GM13977 (cell line): ENCODE measurements around the gene SCAF4.

Experiments used
- DNase-seq: peaks from one replicate; pipeline ENCODE4 v3.0.0; 2012; ENCODE audit warnings: low spot score
- in situ Hi-C: fragments of 300-500 bp; cut with MboI; formaldehyde crosslinking; loops from one replicate; pipeline ENCODE4 v1.12.0; 2022; ENCODE audit warnings: low sequenced_read_pairs, low pct_unique_long_range_greater_than_20kb, mixed read lengths, inconsistent platforms; ENCODE audit not compliant: unreplicated experiment
- TF ChIP-seq, protein P1 (sequence below): IDR thresholded peaks from 2 replicates; pipeline ENCODE4 v1.5.1; 2012; ENCODE audit warnings: mild to moderate bottlenecking, control low read depth; ENCODE audit not compliant: insufficient read depth; ENCODE audit errors: extremely low read depth, missing control alignments

The SCAF4 gene

DNA sequence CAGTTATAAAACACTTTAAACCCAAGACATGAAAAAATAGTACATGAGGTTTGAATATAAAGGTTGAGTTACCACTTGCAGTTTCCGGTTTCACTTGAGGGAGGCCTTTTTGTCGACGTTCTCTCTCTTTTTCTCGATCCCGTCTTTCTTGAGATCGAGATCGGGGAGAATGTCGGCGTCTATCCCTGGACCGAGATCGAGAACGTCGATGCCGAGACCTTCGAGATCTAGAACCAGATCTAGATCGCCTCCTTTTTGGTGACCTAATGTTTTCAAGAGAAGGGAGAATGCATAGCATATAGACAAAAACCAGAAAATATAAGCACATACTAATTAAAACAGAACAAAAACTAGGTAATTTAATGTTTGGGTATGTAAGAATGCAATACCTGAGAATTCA lies 38.7 kb downstream of the SCAF4 start:
- in situ Hi-C loops = no loop called here
- no peak for DNase-seq
- TF ChIP-seq, protein P1, sequence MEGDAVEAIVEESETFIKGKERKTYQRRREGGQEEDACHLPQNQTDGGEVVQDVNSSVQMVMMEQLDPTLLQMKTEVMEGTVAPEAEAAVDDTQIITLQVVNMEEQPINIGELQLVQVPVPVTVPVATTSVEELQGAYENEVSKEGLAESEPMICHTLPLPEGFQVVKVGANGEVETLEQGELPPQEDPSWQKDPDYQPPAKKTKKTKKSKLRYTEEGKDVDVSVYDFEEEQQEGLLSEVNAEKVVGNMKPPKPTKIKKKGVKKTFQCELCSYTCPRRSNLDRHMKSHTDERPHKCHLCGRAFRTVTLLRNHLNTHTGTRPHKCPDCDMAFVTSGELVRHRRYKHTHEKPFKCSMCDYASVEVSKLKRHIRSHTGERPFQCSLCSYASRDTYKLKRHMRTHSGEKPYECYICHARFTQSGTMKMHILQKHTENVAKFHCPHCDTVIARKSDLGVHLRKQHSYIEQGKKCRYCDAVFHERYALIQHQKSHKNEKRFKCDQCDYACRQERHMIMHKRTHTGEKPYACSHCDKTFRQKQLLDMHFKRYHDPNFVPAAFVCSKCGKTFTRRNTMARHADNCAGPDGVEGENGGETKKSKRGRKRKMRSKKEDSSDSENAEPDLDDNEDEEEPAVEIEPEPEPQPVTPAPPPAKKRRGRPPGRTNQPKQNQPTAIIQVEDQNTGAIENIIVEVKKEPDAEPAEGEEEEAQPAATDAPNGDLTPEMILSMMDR = no peak

DNA sequence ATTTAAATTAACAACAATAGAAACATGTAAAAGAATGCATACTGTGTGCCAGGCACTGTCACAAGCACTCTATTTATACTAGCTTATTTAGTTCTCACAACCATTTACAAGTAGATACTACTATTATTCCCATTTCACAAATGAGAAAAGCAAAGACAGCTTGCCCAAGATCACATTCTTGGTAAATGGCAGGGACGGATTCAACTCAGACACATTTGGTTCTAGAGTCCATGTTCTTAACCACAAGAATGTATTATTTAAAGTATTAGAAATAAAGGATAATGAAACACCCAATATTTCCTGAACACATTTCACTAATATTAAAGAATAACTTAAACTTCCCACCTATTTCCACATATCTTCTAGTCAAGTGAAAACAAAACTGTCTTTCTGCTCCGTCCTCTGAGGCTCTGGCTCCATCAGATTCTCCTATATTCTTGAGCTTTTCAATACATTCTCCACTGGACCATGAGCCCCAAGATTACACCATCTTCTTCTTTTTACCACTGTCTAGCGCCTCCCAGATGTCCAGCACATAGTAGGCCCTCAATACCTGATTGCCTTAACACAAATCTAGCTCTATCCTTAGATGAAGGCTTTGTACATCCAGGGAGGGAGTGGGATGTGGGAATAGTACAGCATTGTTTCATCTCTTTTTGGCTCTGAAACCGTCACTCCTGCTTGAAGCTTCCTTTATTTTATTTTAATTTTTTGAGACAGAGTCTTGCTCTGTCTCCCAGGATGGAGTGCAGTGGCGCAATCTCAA lies 43.1 kb downstream of the SCAF4 start:
- in situ Hi-C loops = no loop called here
- no peak for DNase-seq
- TF ChIP-seq, protein P1 = no peak

DNA sequence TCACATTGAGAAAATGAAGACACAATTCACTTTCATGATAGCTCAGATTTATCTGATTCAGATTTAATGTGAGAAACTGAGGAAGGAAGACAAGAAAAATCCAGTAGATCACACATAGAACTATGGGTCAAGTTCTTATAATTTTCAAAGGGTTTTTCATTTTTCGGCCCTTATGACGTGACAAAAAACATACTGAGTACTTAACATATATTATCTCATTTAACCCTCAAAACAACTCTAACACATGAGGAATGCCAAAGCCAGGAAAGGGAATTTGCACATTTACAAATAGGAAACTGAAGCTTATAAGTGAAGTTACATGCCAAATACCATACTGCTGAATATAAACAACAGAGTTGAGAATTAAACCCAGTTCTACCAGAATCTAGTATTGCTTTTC lies 44.8 kb downstream of the SCAF4 start:
- in situ Hi-C loops = no loop called here
- no peak for DNase-seq
- TF ChIP-seq, protein P1 = no peak

DNA sequence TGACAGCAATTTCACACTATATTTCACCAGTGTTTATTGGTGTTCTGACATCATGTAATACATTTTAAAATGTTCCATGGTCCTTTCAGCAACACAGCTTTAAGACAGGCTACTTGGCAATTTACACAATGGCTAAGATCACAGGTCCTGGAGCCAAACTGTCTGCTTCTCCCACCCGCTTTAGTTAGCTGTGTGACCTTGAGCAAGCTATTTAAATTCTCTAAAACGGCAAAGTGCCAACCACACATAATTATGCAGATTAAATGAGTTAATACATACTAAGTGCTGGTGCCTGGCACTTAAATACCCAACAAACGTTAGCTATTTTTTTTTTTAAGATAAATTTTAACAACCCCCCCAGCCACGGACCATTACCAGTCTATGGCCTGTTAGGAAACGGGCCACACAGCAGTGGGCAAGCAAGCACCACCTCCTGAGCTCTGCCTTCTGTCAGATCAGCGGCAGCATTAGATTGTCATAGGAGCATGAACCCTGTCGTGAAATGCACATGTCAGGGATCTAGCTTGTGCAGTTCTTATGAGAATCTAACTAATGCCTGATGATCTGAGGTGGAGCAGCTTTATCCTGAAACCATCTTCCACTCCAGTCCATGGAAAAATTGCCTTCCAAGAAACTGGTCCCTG lies 45.5 kb downstream of the SCAF4 start:
- in situ Hi-C loops = no loop called here
- TF ChIP-seq, protein P1 = no peak
- DNase-seq = no peak

DNA sequence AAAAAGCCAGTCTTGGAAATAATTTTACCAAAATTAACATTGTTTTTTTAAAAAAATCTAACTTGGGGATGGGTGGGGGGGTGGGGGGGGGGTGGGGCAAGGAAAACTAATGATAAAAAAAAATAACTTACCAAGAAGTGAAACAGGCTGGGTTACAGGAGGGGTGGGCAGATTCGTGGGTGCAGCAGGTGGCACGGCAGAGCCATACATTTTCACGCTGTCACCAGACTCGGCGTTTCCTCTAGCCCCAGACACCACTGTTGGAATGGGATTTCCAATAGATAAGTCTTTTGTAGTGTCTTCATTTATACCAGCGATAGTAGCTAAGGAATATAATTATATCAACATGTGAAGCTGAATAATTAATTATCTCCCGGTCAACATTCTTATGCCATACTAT lies 47.0 kb downstream of the SCAF4 start:
- TF ChIP-seq, protein P1 = no peak
- DNase-seq = no peak
- in situ Hi-C loops = no loop called here

DNA sequence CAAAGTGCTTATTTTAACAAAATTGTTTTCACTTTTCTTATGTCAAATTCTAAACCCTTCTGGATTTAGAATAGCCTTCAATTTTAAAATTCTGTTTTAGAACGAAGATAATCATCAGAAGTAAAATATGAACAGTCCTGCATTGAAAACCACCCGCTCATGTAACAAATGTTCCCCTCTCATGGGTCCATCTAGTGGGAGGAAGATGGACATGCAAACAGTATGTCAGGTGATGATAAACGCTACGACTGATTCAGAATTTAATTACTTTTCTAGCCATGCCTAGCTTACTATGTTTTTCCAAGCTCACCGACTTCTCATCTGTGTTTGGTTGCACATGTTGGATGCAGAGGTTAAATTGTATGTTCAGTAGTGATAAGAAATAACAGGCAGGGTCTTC lies 48.9 kb downstream of the SCAF4 start:
- no peak for DNase-seq
- TF ChIP-seq, protein P1 = no peak
- in situ Hi-C loops = no loop called here

DNA sequence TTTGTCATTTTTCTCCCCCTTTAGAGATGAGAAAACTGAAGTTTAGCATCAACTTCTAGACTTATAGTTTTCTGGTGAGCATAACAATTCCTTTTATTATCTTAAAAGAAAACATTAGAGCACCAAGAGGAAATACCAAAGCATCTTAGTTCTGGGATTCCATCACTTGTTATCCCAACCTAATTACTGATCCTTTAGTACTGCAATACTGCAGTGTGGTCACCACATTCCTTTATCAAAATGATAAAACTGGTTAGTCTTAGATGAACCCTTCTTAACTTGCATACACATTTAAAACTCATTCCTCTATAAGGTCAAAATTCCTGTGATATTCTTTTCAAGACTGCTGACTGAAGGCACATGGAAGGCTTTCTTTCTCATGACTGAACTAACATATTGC lies 49.3 kb downstream of the SCAF4 start:
- in situ Hi-C loops = no loop called here
- DNase-seq = no peak
- TF ChIP-seq, protein P1 = no peak
